PC-3 (cell line): Measurements from ENCODE around the gene CHST8. TPM values are rescaled to one million over a fixed set of nuclear protein-coding genes. Genes with fewer than 3 reads are reported as not detected.
"Not testable (repeated sequence)": the region's sequence is repeated elsewhere in the genome, so short reads cannot be mapped to it uniquely, and the experiment has no call there.

ENCODE experiments used
- ATAC-seq: fragments of 200-7000 bp; cut with Tn5 transposase; 2 replicates; pipeline ENCODE4 v1.9.1; 2020; ENCODE audit warnings: mild to moderate bottlenecking, moderate library complexity
- BruUV-seq: library from RNA; stranded (reverse); fragments of 400-500 nt; replicated peaks from 2 replicates; lab custom pipeline; 2021; lab: Mats Ljungman, UMichigan
- CTCF ChIA-PET: fragments of 300-600 bp; sonication (Branson Sonifier 250); formaldehyde crosslinking; loops from one replicate; lab custom pipeline; 2022; ENCODE audit warnings: antibody characterized with exemption; lab: Charles Lee
- POLR2A ChIA-PET: fragments of 300-600 bp; sonication (Branson Sonifier 250); formaldehyde crosslinking; loops from one replicate; lab custom pipeline; 2022; ENCODE audit warnings: antibody characterized with exemption; ENCODE audit not compliant: unreplicated experiment; lab: Charles Lee
- DNase-seq: peaks from one replicate; pipeline ENCODE4 v3.0.0-alpha.2; 2015
- H2AFZ ChIP-seq: fragments of 300-600 bp; sonication (generic); 2 replicates; pipeline ENCODE4 v1.6.0; 2016; ENCODE audit warnings: antibody characterized with exemption, low read length
- H3F3A ChIP-seq: fragments of 300-600 bp; sonication (generic); one replicate; pipeline ENCODE4 v1.6.0; 2017; ENCODE audit warnings: antibody characterized with exemption, low read length, control low read depth, mild to moderate bottlenecking; ENCODE audit not compliant: unreplicated experiment
- H3K27ac ChIP-seq: fragments of 300-600 bp; sonication (generic); 2 replicates; pipeline ENCODE4 v1.5.1; 2016; ENCODE audit warnings: mild to moderate bottlenecking, low read length
- H3K27me3 ChIP-seq: fragments of 300-600 bp; sonication (generic); 2 replicates; pipeline ENCODE4 v1.6.1; 2016; ENCODE audit warnings: low read length, mixed read lengths
- H3K36me3 ChIP-seq: fragments of 300-600 bp; sonication (generic); 2 replicates; pipeline ENCODE4 v1.6.1; 2016; ENCODE audit warnings: low read depth, mixed run types, low read length, mixed read lengths
- H3K4me1 ChIP-seq: fragments of 300-600 bp; sonication (generic); 2 replicates; pipeline ENCODE4 v1.5.1; 2016; ENCODE audit warnings: low read length; ENCODE audit not compliant: insufficient read depth
- H3K4me2 ChIP-seq: fragments of 300-600 bp; sonication (generic); 2 replicates; pipeline ENCODE4 v1.6.0; 2016; ENCODE audit warnings: low read length
- H3K4me3 ChIP-seq: fragments of 300-600 bp; sonication (generic); 2 replicates; pipeline ENCODE4 v1.5.1; 2016; ENCODE audit warnings: mild to moderate bottlenecking, low read length, mixed read lengths
- H3K79me2 ChIP-seq: fragments of 300-600 bp; sonication (generic); 2 replicates; pipeline ENCODE4 v1.6.1; 2017; ENCODE audit warnings: low read length, mixed read lengths
- H3K9ac ChIP-seq: fragments of 300-600 bp; sonication (generic); 2 replicates; pipeline ENCODE4 v1.6.0; 2016; ENCODE audit warnings: mild to moderate bottlenecking, low read length
- H3K9me2 ChIP-seq: fragments of 300-600 bp; sonication (generic); replicated peaks from 2 replicates; pipeline ENCODE4 v1.6.1; 2016; ENCODE audit warnings: mixed run types, low read length, mixed read lengths
- H3K9me3 ChIP-seq: fragments of 300-600 bp; sonication (generic); 2 replicates; pipeline ENCODE4 v1.6.1; 2016; ENCODE audit warnings: low read length, mixed read lengths
- H4K20me1 ChIP-seq: fragments of 300-600 bp; sonication (generic); 2 replicates; pipeline ENCODE4 v1.6.1; 2016; ENCODE audit warnings: low read length, mixed read lengths
- CTCF ChIP-seq: fragments of 300-600 bp; sonication (generic); conservative IDR thresholded peaks from 2 replicates; pipeline ENCODE4 v1.5.1; 2017; ENCODE audit warnings: antibody characterized with exemption, low read depth, mild to moderate bottlenecking, low read length
- EZH2 ChIP-seq: fragments of 300-600 bp; sonication (generic); IDR thresholded peaks from one replicate; pipeline ENCODE4 v1.6.1; 2017; ENCODE audit warnings: antibody characterized with exemption, mild to moderate bottlenecking, low read length; ENCODE audit not compliant: unreplicated experiment
- EZH2phosphoT487 ChIP-seq: fragments of 300-600 bp; sonication (generic); IDR thresholded peaks from 2 replicates; pipeline ENCODE4 v1.6.1; 2018; ENCODE audit warnings: mild to moderate bottlenecking, antibody characterized with exemption, low read length, borderline replicate concordance
- intact Hi-C: fragments of 100-400 bp; cut with micrococcal nuclease; formaldehyde crosslinking; loops from 2 replicates; pipeline ENCODE4 v1.9.0; 2023
- total RNA-seq: library from RNA; depleted of rRNA; stranded (reverse); fragments of >200 nt; gene quantifications from 2 replicates; pipeline ENCODE4 v1.2.3, GENCODE V29; 2014

Gene CHST8
- total RNA-seq, 1 experiment from 2014 or later: 0.36 TPM

GRCh38 chr19:33815380-33816340, 193.9 kb downstream of the CHST8 start:
- CTCF ChIA-PET: no interaction called here
- ATAC-seq: no peak
- intact Hi-C loops: no loop called here

GRCh38 chr19:33818411-33818810, 196.7 kb downstream of the CHST8 start:
- no peak for TF ChIP-seq CTCF
- Histone ChIP-seq H3K4me2 (no peak overlapping the region), H3K27me3 (no peaks in the 10 kb centered on the region), H3F3A (no peaks in the 10 kb centered on the region), H3K9me2 (no peaks in the 10 kb centered on the region), H3K27ac (no peak overlapping the region), H3K36me3 (no peaks in the 10 kb centered on the region), H4K20me1 (no peaks in the 10 kb centered on the region), H3K4me1 (peaks cover 31% of the 10 kb centered on the region), H3K9me3 (no peaks in the 10 kb centered on the region), H3K9ac (no peak overlapping the region), H3K4me3 (no peak overlapping the region), H3K79me2 (no peaks in the 10 kb centered on the region), H2AFZ (no peak overlapping the region)
- ATAC-seq (no peak), DNase-seq (no peak)
- BruUV-seq: no TSS peak
- ChIA-PET CTCF (interaction anchor here (0.7 kb wide), 1 partner anchor 39 kb away, joined by 5 read pairs; no protein-coding TSS in a partner anchor), POLR2A (interaction anchor here (0.6 to 0.7 kb wide), 3 partner anchors 9 to 286 kb away, joined by 3 to 16 read pairs (median 9); no protein-coding TSS in a partner anchor)
- intact Hi-C loops: no loop called here

More at GRCh38 chr19:33815380-33816340, 193.9 kb downstream of the CHST8 start:
- H3F3A ChIP-seq: no peaks in the 10 kb centered on the region
- H3K4me3 ChIP-seq: no peak overlapping the region
- POLR2A ChIA-PET: interaction anchor here (0.5 kb wide), 1 partner anchor 400 kb away, joined by 5 read pairs; no protein-coding TSS in a partner anchor
- no peaks in the 10 kb centered on the region for H4K20me1 ChIP-seq
- BruUV-seq: no TSS peak
- no peak overlapping the region for H3K4me2 ChIP-seq
- peaks cover 13% of the 10 kb centered on the region for H3K4me1 ChIP-seq
- H3K9ac ChIP-seq: no peak overlapping the region
- H3K9me2 ChIP-seq: no peaks in the 10 kb centered on the region
- TF ChIP-seq EZH2phosphoT487 (no peak), EZH2 (no peak), CTCF (no peak)
- no peak overlapping the region for H2AFZ ChIP-seq
- H3K27ac ChIP-seq: no peak overlapping the region
- no peaks in the 10 kb centered on the region for H3K27me3 ChIP-seq
- H3K79me2 ChIP-seq: no peaks in the 10 kb centered on the region
- H3K9me3 ChIP-seq: no peaks in the 10 kb centered on the region
- H3K36me3 ChIP-seq: no peaks in the 10 kb centered on the region; the same call in 1 of the 2 replicates
- peak; percentile 9 for DNase-seq

GRCh38 chr19:33819078-33819477, 197.3 kb downstream of the CHST8 start:
- H3K9me2 ChIP-seq, H3K27me3 ChIP-seq, intact Hi-C loops, ATAC-seq, H4K20me1 ChIP-seq, BruUV-seq, H3K4me3 ChIP-seq, H3F3A ChIP-seq, H3K79me2 ChIP-seq, H3K9me3 ChIP-seq, H3K36me3 ChIP-seq, DNase-seq: not testable (repeated sequence)
- Histone ChIP-seq H3K4me2 (peak overlapping the region; percentile 89), H3K4me1 (peaks cover 31% of the 10 kb centered on the region), H3K9ac (peak overlapping the region; percentile 95), H2AFZ (peak overlapping the region; percentile 76; the same call in 1 of the 2 replicates), H3K27ac (peak overlapping the region; percentile 99)
- ChIA-PET POLR2A (interaction anchor here (0.6 to 0.7 kb wide), 4 partner anchors 10 to 286 kb away, joined by 3 to 17 read pairs (median 12); partner anchors contain the start of gene KCTD15), CTCF (interaction anchor here (0.6 to 0.9 kb wide), 2 partner anchors 41 to 179 kb away, joined by 3 to 4 read pairs; no protein-coding TSS in a partner anchor)
